Measurements from ENCODE around the gene GAL.

The GAL gene

DNA sequence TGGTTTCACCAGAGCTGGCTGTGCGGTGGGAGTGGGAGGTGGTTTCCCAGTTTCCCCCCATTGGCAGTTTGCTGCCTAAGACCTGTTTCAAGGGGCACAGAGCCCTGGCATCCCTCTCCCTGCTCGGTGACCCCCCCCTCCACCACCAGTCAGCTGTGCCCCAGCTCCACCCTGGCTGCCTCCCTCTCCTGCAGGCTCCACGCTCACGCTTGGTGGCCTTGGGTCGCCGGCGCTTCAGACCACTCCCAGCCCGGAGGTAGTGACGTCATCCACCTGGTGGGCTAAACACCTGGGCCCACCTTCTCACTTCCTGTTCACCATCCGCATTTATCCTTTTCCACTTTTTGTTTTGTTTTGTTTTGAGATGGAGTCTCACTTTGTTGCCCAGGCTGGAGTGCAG lies 7.8 kb downstream of the GAL start:
- DNase-seq (ENCODE audit: low read depth, low spot score) = no peak
- TF ChIP-seq, protein P1, sequence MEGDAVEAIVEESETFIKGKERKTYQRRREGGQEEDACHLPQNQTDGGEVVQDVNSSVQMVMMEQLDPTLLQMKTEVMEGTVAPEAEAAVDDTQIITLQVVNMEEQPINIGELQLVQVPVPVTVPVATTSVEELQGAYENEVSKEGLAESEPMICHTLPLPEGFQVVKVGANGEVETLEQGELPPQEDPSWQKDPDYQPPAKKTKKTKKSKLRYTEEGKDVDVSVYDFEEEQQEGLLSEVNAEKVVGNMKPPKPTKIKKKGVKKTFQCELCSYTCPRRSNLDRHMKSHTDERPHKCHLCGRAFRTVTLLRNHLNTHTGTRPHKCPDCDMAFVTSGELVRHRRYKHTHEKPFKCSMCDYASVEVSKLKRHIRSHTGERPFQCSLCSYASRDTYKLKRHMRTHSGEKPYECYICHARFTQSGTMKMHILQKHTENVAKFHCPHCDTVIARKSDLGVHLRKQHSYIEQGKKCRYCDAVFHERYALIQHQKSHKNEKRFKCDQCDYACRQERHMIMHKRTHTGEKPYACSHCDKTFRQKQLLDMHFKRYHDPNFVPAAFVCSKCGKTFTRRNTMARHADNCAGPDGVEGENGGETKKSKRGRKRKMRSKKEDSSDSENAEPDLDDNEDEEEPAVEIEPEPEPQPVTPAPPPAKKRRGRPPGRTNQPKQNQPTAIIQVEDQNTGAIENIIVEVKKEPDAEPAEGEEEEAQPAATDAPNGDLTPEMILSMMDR (IDR thresholded peaks at IDR 0.05; ENCODE audit: low read depth, low read length) = no peak
- no peak overlapping the region for H3K4me3 ChIP-seq (ENCODE audit: low read depth, low read length)
- in situ Hi-C loops (cut with HindIII; ENCODE audit: low sequenced_read_pairs) = no loop called here

GRCh38 chr11:68692871-68693483 lies 8.6 kb downstream of the GAL start:
- in situ Hi-C loops (cut with HindIII; ENCODE audit: low sequenced_read_pairs) = no loop called here
- no peak overlapping the region for H3K4me3 ChIP-seq (ENCODE audit: low read depth, low read length)
- DNase-seq (ENCODE audit: low read depth, low spot score) = no peak
- TF ChIP-seq, protein P1 (IDR thresholded peaks at IDR 0.05; ENCODE audit: low read depth, low read length) = no peak

DNA sequence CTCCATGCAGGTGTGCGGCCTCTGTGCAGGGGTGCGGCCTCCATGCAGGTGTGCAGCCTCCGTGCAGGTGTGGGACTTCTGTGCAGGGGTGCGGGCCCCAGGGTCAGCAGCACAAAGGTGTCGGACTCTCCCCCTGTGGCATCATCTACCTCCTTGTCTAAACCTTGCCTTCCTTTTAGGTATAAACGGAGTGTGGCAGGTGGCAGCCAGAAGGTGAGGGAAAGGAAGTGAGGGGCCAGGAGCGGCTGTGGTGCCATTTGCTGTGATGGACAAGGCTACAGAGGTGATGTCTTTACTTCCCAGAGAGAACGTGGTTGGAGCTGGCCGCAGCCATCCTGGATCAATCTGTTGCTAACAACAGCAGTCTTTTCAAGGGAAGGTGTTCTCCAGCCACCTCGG lies 9.1 kb downstream of the GAL start:
- no peak overlapping the region for H3K4me3 ChIP-seq (ENCODE audit: low read depth, low read length)
- in situ Hi-C loops (cut with HindIII; ENCODE audit: low sequenced_read_pairs) = no loop called here
- DNase-seq (ENCODE audit: low read depth, low spot score) = no peak
- TF ChIP-seq, protein P1 (IDR thresholded peaks at IDR 0.05; ENCODE audit: low read depth, low read length) = no peak

GRCh38 chr11:68694431-68695297 lies 10.3 kb downstream of the GAL start:
- in situ Hi-C loops (cut with HindIII; ENCODE audit: low sequenced_read_pairs) = no loop called here
- no peak overlapping the region for H3K4me3 ChIP-seq (ENCODE audit: low read depth, low read length)
- DNase-seq (ENCODE audit: low read depth, low spot score) = no peak
- TF ChIP-seq, protein P1 (IDR thresholded peaks at IDR 0.05; ENCODE audit: low read depth, low read length) = no peak

DNA sequence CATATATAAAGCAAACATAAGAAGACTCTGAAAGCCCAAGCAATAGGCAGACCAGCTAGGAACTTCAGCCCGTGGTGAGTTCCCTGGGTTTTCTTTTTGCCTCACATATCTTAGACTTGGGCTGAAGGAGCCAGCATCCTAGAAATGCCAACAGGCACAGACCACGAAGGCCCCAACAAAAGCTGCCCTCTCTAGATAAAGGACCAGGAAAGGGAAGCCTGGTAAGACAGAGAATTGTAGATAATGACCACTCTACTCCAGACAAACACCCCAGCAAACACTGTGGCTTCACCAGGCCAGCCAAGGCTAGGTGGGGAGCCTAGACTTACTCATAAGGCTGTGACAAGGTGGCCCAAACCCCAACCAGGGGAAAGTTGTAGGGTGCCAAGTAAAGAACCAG lies 11.2 kb downstream of the GAL start:
- no peak overlapping the region for H3K4me3 ChIP-seq (ENCODE audit: low read depth, low read length)
- in situ Hi-C loops (cut with HindIII; ENCODE audit: low sequenced_read_pairs) = no loop called here
- DNase-seq (ENCODE audit: low read depth, low spot score) = no peak
- TF ChIP-seq, protein P1 (IDR thresholded peaks at IDR 0.05; ENCODE audit: low read depth, low read length) = no peak

DNA sequence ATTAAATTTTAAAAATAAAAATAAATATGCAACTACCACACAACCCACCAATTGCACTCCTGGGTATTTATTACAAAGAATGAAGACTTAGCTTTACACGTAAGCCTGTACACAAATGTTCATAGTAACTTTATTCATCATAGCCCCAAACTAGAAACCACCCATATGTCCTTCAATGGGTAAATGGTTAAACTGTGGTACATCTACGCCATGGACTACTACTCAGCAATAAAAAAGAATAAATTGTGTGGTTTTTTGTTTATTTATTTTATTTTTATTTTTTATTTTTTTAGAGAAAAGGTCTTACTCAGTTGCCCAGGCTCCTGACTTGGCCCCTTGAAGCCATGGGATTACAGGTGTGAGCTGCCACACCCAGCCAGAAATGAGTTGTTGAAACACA lies 14.6 kb downstream of the GAL start:
- H3K4me3 ChIP-seq (ENCODE audit: low read depth, low read length) = no peak overlapping the region

More for the DNA sequence above, 14.6 kb downstream of the GAL start:
- in situ Hi-C loops (cut with HindIII; ENCODE audit: low sequenced_read_pairs) = no loop called here
- TF ChIP-seq, protein P1 (IDR thresholded peaks at IDR 0.05; ENCODE audit: low read depth, low read length) = no peak
- no peak for DNase-seq (ENCODE audit: low read depth, low spot score)
